CD4-positive, alpha-beta T cell (primary cell): ENCODE measurements around the gene SH2D1B. TPM values are rescaled to one million over a fixed set of nuclear protein-coding genes. Genes with fewer than 3 reads are reported as not detected.

Experiments
- ATAC-seq: fragments of 200-7000 bp; cut with Tn5 transposase; one replicate; pipeline ENCODE4 v1.10.0; 2022; ENCODE audit warnings: mild to moderate bottlenecking; ENCODE audit not compliant: poor library complexity
- CTCF ChIA-PET: fragments of 350-600 bp; sonication (Branson Sonifier 250); formaldehyde crosslinking; loops from one replicate; lab custom pipeline; 2021; ENCODE audit warnings: antibody characterized with exemption, inconsistent platforms; lab: Charles Lee
- POLR2A ChIA-PET: fragments of 350-600 bp; sonication (Branson Sonifier 250); formaldehyde crosslinking; loops from one replicate; lab custom pipeline; 2021; ENCODE audit warnings: antibody characterized with exemption, inconsistent platforms; lab: Charles Lee
- DNase-seq, 14 experiments: peaks; one replicate each; pipeline ENCODE4 v3.0.0-alpha.2; 2013 to 2020; ENCODE audit warnings: mixed read lengths in 2 of 14
- H3K27ac ChIP-seq, 2 donors: one replicate each; pipeline versions ENCODE4 v1.5.1 to v1.7.0; 2013; ENCODE audit warnings: low read length in 2 of 2, low read depth in 1 of 2, mild to moderate bottlenecking in 1 of 2
- H3K27me3 ChIP-seq, 2 experiments: 1 replicate in 1 of 2; 2 replicates in 1 of 2; pipeline versions ENCODE4 v1.6.1 to v1.7.0; 2013; ENCODE audit warnings: low read length in 2 of 2, control low read depth in 1 of 2, mild to moderate bottlenecking in 1 of 2, moderate library complexity in 1 of 2; ENCODE audit not compliant: insufficient read depth in 2 of 2, control insufficient read depth in 1 of 2
- H3K36me3 ChIP-seq: one replicate; pipeline ENCODE4 v1.6.1; 2013; ENCODE audit warnings: low read length, control low read depth; ENCODE audit not compliant: insufficient read depth
- H3K4me1 ChIP-seq: one replicate; pipeline ENCODE4 v1.6.1; 2013; ENCODE audit warnings: low read length, control low read depth; ENCODE audit not compliant: insufficient read depth
- H3K4me3 ChIP-seq: one replicate; pipeline ENCODE4 v1.5.1; 2013; ENCODE audit warnings: mild to moderate bottlenecking, low read length, moderate library complexity
- H3K9me3 ChIP-seq, 2 experiments: 1 replicate in 1 of 2; 2 replicates in 1 of 2; pipeline versions ENCODE4 v1.6.1 to v1.7.0; 2013; ENCODE audit warnings: low read length in 2 of 2, mild to moderate bottlenecking in 2 of 2, control low read depth in 1 of 2, moderate library complexity in 1 of 2; ENCODE audit not compliant: control insufficient read depth in 1 of 2, insufficient read depth in 1 of 2
- H3K27ac Mint-ChIP-seq: one replicate; pipeline ENCODE4 v1.8.0; 2020; ENCODE audit warnings: mixed read lengths
- H3K27me3 Mint-ChIP-seq: one replicate; pipeline ENCODE4 v1.8.0; 2021; ENCODE audit warnings: mixed read lengths
- H3K36me3 Mint-ChIP-seq: one replicate; pipeline ENCODE4 v1.8.0; 2021; ENCODE audit warnings: low read depth, mixed read lengths
- H3K4me1 Mint-ChIP-seq: one replicate; pipeline ENCODE4 v1.8.0; 2021; ENCODE audit warnings: low read depth, mixed read lengths
- H3K4me3 Mint-ChIP-seq: one replicate; pipeline ENCODE4 v1.8.0; 2020; ENCODE audit warnings: mild to moderate bottlenecking, mixed read lengths
- H3K9me3 Mint-ChIP-seq: one replicate; pipeline ENCODE4 v1.8.0; 2020; ENCODE audit warnings: mixed read lengths
- intact Hi-C, 2 experiments: fragments of 100-400 bp; cut with DNase I in 1 of 2; cut with micrococcal nuclease in 1 of 2; formaldehyde crosslinking; loops; one replicate each; pipeline versions ENCODE4 v1.15.1 to v1.9.0; 2023 to 2025; cut with DNase I, micrococcal nuclease
- total RNA-seq, 174 experiments: library from RNA in 2 of 174; stranded (reverse) in 2 of 174; gene quantifications; one replicate each; pipeline ENCODE4 v1.2.3 and lab custom pipeline; 2021 to 2026
- TF ChIP-seq, protein P1 (sequence below): fragments of 200-600 bp; IDR thresholded peaks from one replicate; pipeline ENCODE4 v1.8.0; 2022; ENCODE audit warnings: antibody characterized with exemption, mild to moderate bottlenecking

Gene SH2D1B
- total RNA-seq, 2 experiments from 2014 or later: not detected

DNA sequence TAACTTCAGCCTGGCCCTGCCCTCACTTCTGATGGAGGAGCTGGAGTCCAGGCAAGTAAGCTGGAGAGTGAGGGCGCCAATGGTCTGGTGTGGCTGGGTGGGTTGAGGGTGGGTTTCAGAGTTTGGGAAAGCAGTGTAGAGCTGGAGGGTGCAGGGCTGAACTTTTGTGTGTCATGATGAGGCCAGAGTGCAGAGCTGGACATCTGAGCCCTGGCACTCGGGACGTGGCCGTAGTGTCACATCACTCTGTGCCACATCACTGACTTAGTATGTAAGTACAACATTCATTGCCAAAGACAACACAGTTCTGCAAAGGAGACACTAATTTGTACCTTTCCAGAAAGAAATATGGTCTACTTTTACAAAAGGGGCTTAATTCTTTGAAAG lies 51.1 kb downstream of the SH2D1B start:
- Histone ChIP-seq H3K27ac (no peak overlapping the region), H3K4me1 (no peaks in the 10 kb centered on the region), H3K27me3 (peaks cover 0 to 3% of the 10 kb centered on the region in 2 experiments), H3K9me3 (no peaks in the 10 kb centered on the region), H3K4me3 (no peak overlapping the region), H3K36me3 (no peaks in the 10 kb centered on the region)
- Mint-ChIP-seq H3K27ac (no peak overlapping the region), H3K36me3 (no peaks in the 10 kb centered on the region), H3K4me1 (no peaks in the 10 kb centered on the region), H3K27me3 (peaks cover 13% of the 10 kb centered on the region), H3K4me3 (no peak overlapping the region), H3K9me3 (no peaks in the 10 kb centered on the region)
- DNase-seq (no peak), ATAC-seq (no peak)
- POLR2A ChIA-PET: no interaction called here
- intact Hi-C loops: no loop called here
- TF ChIP-seq, protein P1, sequence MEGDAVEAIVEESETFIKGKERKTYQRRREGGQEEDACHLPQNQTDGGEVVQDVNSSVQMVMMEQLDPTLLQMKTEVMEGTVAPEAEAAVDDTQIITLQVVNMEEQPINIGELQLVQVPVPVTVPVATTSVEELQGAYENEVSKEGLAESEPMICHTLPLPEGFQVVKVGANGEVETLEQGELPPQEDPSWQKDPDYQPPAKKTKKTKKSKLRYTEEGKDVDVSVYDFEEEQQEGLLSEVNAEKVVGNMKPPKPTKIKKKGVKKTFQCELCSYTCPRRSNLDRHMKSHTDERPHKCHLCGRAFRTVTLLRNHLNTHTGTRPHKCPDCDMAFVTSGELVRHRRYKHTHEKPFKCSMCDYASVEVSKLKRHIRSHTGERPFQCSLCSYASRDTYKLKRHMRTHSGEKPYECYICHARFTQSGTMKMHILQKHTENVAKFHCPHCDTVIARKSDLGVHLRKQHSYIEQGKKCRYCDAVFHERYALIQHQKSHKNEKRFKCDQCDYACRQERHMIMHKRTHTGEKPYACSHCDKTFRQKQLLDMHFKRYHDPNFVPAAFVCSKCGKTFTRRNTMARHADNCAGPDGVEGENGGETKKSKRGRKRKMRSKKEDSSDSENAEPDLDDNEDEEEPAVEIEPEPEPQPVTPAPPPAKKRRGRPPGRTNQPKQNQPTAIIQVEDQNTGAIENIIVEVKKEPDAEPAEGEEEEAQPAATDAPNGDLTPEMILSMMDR: no peak
- CTCF ChIA-PET: no interaction called here

DNA sequence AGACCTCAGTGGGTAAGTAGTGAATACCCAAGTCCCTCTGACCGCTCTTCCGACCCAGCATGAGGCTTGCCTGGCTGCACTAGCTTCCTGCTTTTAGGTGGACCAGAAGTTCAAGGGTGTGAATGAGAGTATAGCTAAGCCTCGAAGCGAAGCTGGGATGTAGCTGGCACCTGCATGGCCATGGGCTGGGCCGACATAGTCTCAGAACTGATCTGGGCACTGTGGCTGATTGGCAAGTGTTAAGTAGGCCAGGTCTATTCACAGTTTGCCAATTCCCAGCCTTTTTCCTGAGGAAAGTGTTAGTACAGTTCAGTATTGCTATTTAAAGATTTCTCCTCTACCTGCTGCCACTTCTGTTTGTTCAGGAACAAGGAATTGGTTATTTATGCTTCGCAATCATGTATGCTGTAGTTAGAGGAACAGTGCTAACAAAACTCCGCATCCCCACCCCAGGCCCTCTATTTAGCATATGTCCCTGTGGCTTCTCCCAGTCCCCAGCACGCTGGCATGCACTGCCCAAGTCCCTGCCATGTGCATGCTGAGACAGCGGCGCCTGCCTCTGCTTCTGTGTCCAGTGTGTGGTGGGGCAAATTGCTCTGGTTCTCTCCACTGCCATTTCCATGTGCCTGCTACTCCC lies 51.6 kb downstream of the SH2D1B start:
- ATAC-seq (no peak), DNase-seq (no peak)
- Histone ChIP-seq H3K9me3 (no peaks in the 10 kb centered on the region), H3K4me1 (no peaks in the 10 kb centered on the region), H3K27me3 (peaks cover 0 to 3% of the 10 kb centered on the region in 2 experiments), H3K36me3 (no peaks in the 10 kb centered on the region), H3K4me3 (no peak overlapping the region), H3K27ac (no peak overlapping the region)
- Mint-ChIP-seq H3K27me3 (peaks cover 13% of the 10 kb centered on the region), H3K4me1 (no peaks in the 10 kb centered on the region), H3K4me3 (no peak overlapping the region), H3K36me3 (no peaks in the 10 kb centered on the region), H3K27ac (no peak overlapping the region), H3K9me3 (no peaks in the 10 kb centered on the region)
- intact Hi-C loops: no loop called here
- POLR2A ChIA-PET: no interaction called here
- TF ChIP-seq, protein P1: no peak
- CTCF ChIA-PET: no interaction called here

DNA sequence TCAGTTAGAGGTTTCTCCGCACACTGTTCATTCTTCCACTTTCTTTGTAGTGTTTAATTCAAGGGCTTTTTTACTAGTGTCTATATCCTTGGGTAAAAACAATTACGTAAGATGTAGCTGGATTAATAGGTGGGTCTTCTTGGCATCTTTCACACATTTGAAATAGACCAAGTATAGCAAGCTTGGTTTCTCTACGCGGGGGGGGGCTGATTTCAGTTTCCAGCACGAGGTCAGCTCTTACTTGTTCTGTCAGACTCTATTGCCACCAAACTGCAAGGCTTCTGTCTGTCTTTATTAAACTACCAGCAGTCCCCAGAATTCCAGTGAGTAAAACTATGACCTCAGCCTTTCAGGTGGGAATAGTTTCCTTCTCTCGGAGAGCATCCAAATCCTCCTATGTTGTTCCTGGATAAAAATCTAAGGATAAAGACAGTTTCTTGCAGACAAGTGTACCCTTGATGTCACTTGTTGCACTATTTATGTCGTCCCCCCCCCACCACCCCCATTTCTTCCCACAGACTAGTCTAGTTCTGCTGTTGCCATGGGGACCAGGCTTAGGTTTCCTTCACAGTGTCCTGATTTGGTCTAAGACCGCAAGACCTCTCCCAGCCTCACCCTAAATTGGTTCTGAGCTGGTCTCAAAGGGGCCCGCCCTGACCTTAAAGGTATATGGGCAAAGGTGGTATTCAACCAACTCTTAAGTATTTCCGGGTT lies 52.3 kb downstream of the SH2D1B start:
- no peak overlapping the region for H3K4me3 ChIP-seq
- Mint-ChIP-seq H3K4me1 (no peaks in the 10 kb centered on the region), H3K4me3 (no peak overlapping the region), H3K36me3 (no peaks in the 10 kb centered on the region), H3K27me3 (peaks cover 13% of the 10 kb centered on the region), H3K27ac (no peak overlapping the region), H3K9me3 (no peaks in the 10 kb centered on the region)
- DNase-seq: no peak
- H3K4me1 ChIP-seq: no peaks in the 10 kb centered on the region
- TF ChIP-seq, protein P1: no peak
- H3K27me3 ChIP-seq: peaks cover 0 to 3% of the 10 kb centered on the region in 2 experiments
- POLR2A ChIA-PET: no interaction called here
- no peaks in the 10 kb centered on the region for H3K9me3 ChIP-seq
- H3K36me3 ChIP-seq: no peaks in the 10 kb centered on the region
- intact Hi-C loops: no loop called here
- ATAC-seq: no peak
- H3K27ac ChIP-seq: no peak overlapping the region
- CTCF ChIA-PET: no interaction called here
